H9 (cell line): Measurements from ENCODE around the gene CDH4. TPM values are rescaled to one million over a fixed set of nuclear protein-coding genes. Genes with fewer than 3 reads are reported as not detected.

ENCODE experiments used
- DNase-seq: peaks from one replicate; pipeline ENCODE4 v3.0.0-alpha.2; 2017
- H2AFZ ChIP-seq: one replicate; pipeline ENCODE4 v1.6.1; 2013; ENCODE audit warnings: mild to moderate bottlenecking, low read length, control low read depth, moderate library complexity
- H2AK5ac ChIP-seq: 2 replicates; pipeline ENCODE4 v1.6.1; 2013; ENCODE audit warnings: low read length, control low read depth, mixed read lengths; ENCODE audit not compliant: insufficient read length
- H2BK120ac ChIP-seq: one replicate; pipeline ENCODE4 v1.6.1; 2013; ENCODE audit warnings: low read depth, mild to moderate bottlenecking, low read length, control low read depth, inconsistent platforms; ENCODE audit not compliant: poor library complexity, severe bottlenecking
- H2BK12ac ChIP-seq: 2 replicates; pipeline ENCODE4 v1.6.1; 2013; ENCODE audit warnings: low read length, control low read depth, mixed read lengths, low read depth; ENCODE audit not compliant: insufficient read length
- H2BK15ac ChIP-seq: 2 replicates; pipeline ENCODE4 v1.6.1; 2013; ENCODE audit warnings: low read depth, low read length, control low read depth
- H2BK20ac ChIP-seq: one replicate; pipeline ENCODE4 v1.6.1; 2013; ENCODE audit warnings: low read depth, mild to moderate bottlenecking, low read length, control low read depth, inconsistent platforms; ENCODE audit not compliant: poor library complexity, severe bottlenecking
- H2BK5ac ChIP-seq: 2 replicates; pipeline ENCODE4 v1.6.1; 2013; ENCODE audit warnings: low read length, control low read depth, mixed read lengths; ENCODE audit not compliant: insufficient read length
- H3K14ac ChIP-seq: 2 replicates; pipeline ENCODE4 v1.6.1; 2013; ENCODE audit warnings: low read length, control low read depth; ENCODE audit not compliant: insufficient read depth
- H3K18ac ChIP-seq: 2 replicates; pipeline ENCODE4 v1.6.1; 2013; ENCODE audit warnings: low read depth, mild to moderate bottlenecking, mixed read lengths, low read length, control low read depth; ENCODE audit not compliant: insufficient read length
- H3K23ac ChIP-seq: 2 replicates; pipeline ENCODE4 v1.6.1; 2013; ENCODE audit warnings: low read length, control low read depth, mixed read lengths, low read depth; ENCODE audit not compliant: insufficient read length
- H3K23me2 ChIP-seq: 2 replicates; pipeline ENCODE4 v1.6.1; 2013; ENCODE audit warnings: low read depth, mild to moderate bottlenecking, mixed read lengths, low read length, control low read depth; ENCODE audit not compliant: insufficient read length, poor library complexity, severe bottlenecking
- H3K27ac ChIP-seq: 2 replicates; pipeline ENCODE4 v1.5.1; 2013; ENCODE audit warnings: low read length, control low read depth, mixed read lengths, low read depth; ENCODE audit not compliant: insufficient read length
- H3K27me3 ChIP-seq: 2 replicates; pipeline ENCODE4 v1.6.1; 2013; ENCODE audit warnings: low read length, control low read depth, inconsistent platforms; ENCODE audit not compliant: insufficient read depth
- H3K4ac ChIP-seq: 2 replicates; pipeline ENCODE4 v1.6.1; 2013; ENCODE audit warnings: low read depth, mild to moderate bottlenecking, control low read depth, inconsistent platforms, low read length, moderate library complexity
- H3K4me1 ChIP-seq: 2 replicates; pipeline ENCODE4 v1.6.1; 2013; ENCODE audit warnings: low read length, control low read depth, inconsistent platforms; ENCODE audit not compliant: insufficient read depth
- H3K4me2 ChIP-seq: 2 replicates; pipeline ENCODE4 v1.6.1; 2013; ENCODE audit warnings: low read length, control low read depth, mixed read lengths; ENCODE audit not compliant: insufficient read length, insufficient read depth
- H3K56ac ChIP-seq: 2 replicates; pipeline ENCODE4 v1.6.1; 2013; ENCODE audit warnings: low read depth, mild to moderate bottlenecking, mixed read lengths, low read length, control low read depth; ENCODE audit not compliant: insufficient read length
- H3K79me1 ChIP-seq: 2 replicates; pipeline ENCODE4 v1.6.1; 2013; ENCODE audit warnings: low read depth, mild to moderate bottlenecking, moderate library complexity, low read length, control low read depth, inconsistent platforms; ENCODE audit not compliant: insufficient read depth, poor library complexity, severe bottlenecking
- H3K79me2 ChIP-seq: 2 replicates; pipeline ENCODE4 v1.6.1; 2013; ENCODE audit warnings: low read length, control low read depth, inconsistent platforms; ENCODE audit not compliant: insufficient read depth
- H3K9ac ChIP-seq: 2 replicates; pipeline ENCODE4 v1.6.1; 2013; ENCODE audit warnings: low read length, control low read depth, mixed read lengths; ENCODE audit not compliant: insufficient read length; ENCODE audit errors: extremely low read depth
- H3K9me3 ChIP-seq: one replicate; pipeline ENCODE4 v1.6.1; 2013; ENCODE audit warnings: low read depth, low read length, inconsistent platforms; ENCODE audit not compliant: control insufficient read depth
- H3T11ph ChIP-seq: one replicate; pipeline ENCODE4 v1.6.1; 2013; ENCODE audit warnings: mild to moderate bottlenecking, low read length, control low read depth, inconsistent platforms
- H4K20me1 ChIP-seq: one replicate; pipeline ENCODE4 v1.6.1; 2013; ENCODE audit not compliant: control insufficient read depth, insufficient read length, insufficient read depth
- H4K5ac ChIP-seq: 2 replicates; pipeline ENCODE4 v1.6.1; 2013; ENCODE audit warnings: low read depth, mild to moderate bottlenecking, mixed read lengths, low read length, control low read depth; ENCODE audit not compliant: insufficient read length
- H4K8ac ChIP-seq: replicated peaks from 2 replicates; pipeline ENCODE4 v1.6.1; 2013; ENCODE audit warnings: low read length, control low read depth, mixed read lengths, low read depth; ENCODE audit not compliant: insufficient read length
- H4K91ac ChIP-seq: 2 replicates; pipeline ENCODE4 v1.6.1; 2013; ENCODE audit warnings: low read depth, mild to moderate bottlenecking, moderate library complexity, mixed read lengths, low read length, control low read depth; ENCODE audit not compliant: insufficient read length
- H3K27ac Mint-ChIP-seq, 3 experiments: 2 replicates in 2 of 3; 3 replicates in 1 of 3; pipeline ENCODE4 v1.8.0; 2020 to 2021; ENCODE audit warnings: mixed read lengths in 3 of 3, mild to moderate bottlenecking in 1 of 3, moderate library complexity in 1 of 3
- H3K27me3 Mint-ChIP-seq: 2 replicates; pipeline ENCODE4 v1.8.0; 2021; ENCODE audit warnings: low read depth, mild to moderate bottlenecking, moderate library complexity, mixed read lengths
- H3K36me3 Mint-ChIP-seq, 3 experiments: 2 replicates in 2 of 3; 3 replicates in 1 of 3; pipeline ENCODE4 v1.8.0; 2020 to 2021; ENCODE audit warnings: low read depth in 3 of 3, mixed read lengths in 3 of 3; ENCODE audit not compliant: insufficient read depth in 1 of 3
- H3K4me1 Mint-ChIP-seq, 2 experiments: 2 replicates each; pipeline ENCODE4 v1.8.0; 2020; ENCODE audit warnings: mixed read lengths in 2 of 2
- H3K4me3 Mint-ChIP-seq, 2 experiments: 2 replicates in 1 of 2; 3 replicates in 1 of 2; pipeline ENCODE4 v1.8.0; 2020 to 2021; ENCODE audit warnings: mild to moderate bottlenecking in 2 of 2, mixed read lengths in 2 of 2, moderate library complexity in 1 of 2
- H3K9me3 Mint-ChIP-seq, 2 experiments: 2 replicates in 1 of 2; 3 replicates in 1 of 2; pipeline ENCODE4 v1.8.0; 2020; ENCODE audit warnings: mild to moderate bottlenecking in 2 of 2, mixed read lengths in 2 of 2, moderate library complexity in 1 of 2
- CTCF ChIP-seq: fragments of 200-600 bp; sonication (generic); conservative IDR thresholded peaks from 3 replicates; pipeline ENCODE4 v1.8.0; 2021; ENCODE audit warnings: antibody characterized with exemption, mild to moderate bottlenecking
- WGBS: extraction: QIAGEN DNeasy Blood & Tissue Kit; methylation state at CpG from one replicate; pipeline ENCODE4 v1.1.7; 2013; ENCODE audit warnings: missing lambda C conversion rate, low lambda C conversion rate, mixed read lengths; ENCODE audit not compliant: insufficient read length; ENCODE audit errors: extremely low coverage; 5-methylcytosine and 5-hydroxymethylcytosine counted together
- total RNA-seq: library from RNA; stranded (reverse); gene quantifications from 2 replicates; pipeline ENCODE4 v1.2.1, GENCODE V29; 2021

CDH4 gene
- total RNA-seq, 1 experiment from 2014 or later = 3.0 TPM

- H4K8ac ChIP-seq = no peak overlapping the region
- TF ChIP-seq CTCF = no peak
- no peak for DNase-seq
- Mint-ChIP-seq H3K36me3 (no peaks in the 10 kb centered on the region), H3K27me3 (peaks cover 77% of the 10 kb centered on the region), H3K27ac (no peak overlapping the region), H3K9me3 (peaks cover 5 to 6% of the 10 kb centered on the region in 2 experiments), H3K4me1 (no peaks in the 10 kb centered on the region), H3K4me3 (no peak overlapping the region)
- no peaks in the 10 kb centered on the region for H4K20me1 ChIP-seq
- H4K5ac ChIP-seq = no peak overlapping the region
- no peak overlapping the region for H3K4ac ChIP-seq
- no peaks in the 10 kb centered on the region for H3K4me1 ChIP-seq
- no peak overlapping the region for H2BK15ac ChIP-seq
- no peak overlapping the region for H2BK12ac ChIP-seq
- no peak overlapping the region for H4K91ac ChIP-seq
- no peak overlapping the region for H2BK5ac ChIP-seq
- H2BK20ac ChIP-seq = no peak overlapping the region
- WGBS = no CpG with 5 or more reads among the region's 8 CpGs
- no peaks in the 10 kb centered on the region for H3K23me2 ChIP-seq
- H3K18ac ChIP-seq = no peak overlapping the region
- no peak overlapping the region for H2AFZ ChIP-seq
- H3K14ac ChIP-seq = no peak overlapping the region
- H3K79me2 ChIP-seq = no peaks in the 10 kb centered on the region
- H3K27ac ChIP-seq = no peak overlapping the region
- no peak overlapping the region for H2AK5ac ChIP-seq
- no peak overlapping the region for H2BK120ac ChIP-seq
- no peak overlapping the region for H3K9ac ChIP-seq
- H3K9me3 ChIP-seq = no peaks in the 10 kb centered on the region
- no peak overlapping the region for H3T11ph ChIP-seq
- H3K27me3 ChIP-seq = peaks cover 3% of the 10 kb centered on the region; the same call in 1 of the 2 replicates
- H3K79me1 ChIP-seq = no peaks in the 10 kb centered on the region
- no peak overlapping the region for H3K4me2 ChIP-seq
- H3K23ac ChIP-seq = no peak overlapping the region
- H3K56ac ChIP-seq = no peak overlapping the region
These were observed 526.4 kb downstream of the CDH4 start for GRCh38 chr20:61778495-61778863.
